Cardiac fibroblast (primary cell): ENCODE results near the gene ULK4.
"Not testable (repeated sequence)": the region's sequence is repeated elsewhere in the genome, so short reads cannot be mapped to it uniquely, and the experiment has no call there.

ENCODE experiments used
- DNase-seq, 2 donors: peaks; one replicate each; pipeline versions ENCODE4 v3.0.0 to v3.0.0-alpha.2; 2010; ENCODE audit warnings: low read depth in 2 of 2
- H3K4me3 ChIP-seq, 2 donors: replicated peaks in 1 of 2; 1 replicate in 1 of 2; 2 replicates in 1 of 2; pipeline ENCODE4 v1.5.1; 2011; ENCODE audit warnings: low read depth in 2 of 2, low read length in 2 of 2, mild to moderate bottlenecking in 2 of 2, moderate library complexity in 1 of 2
- CTCF ChIP-seq: IDR thresholded peaks from one replicate; pipeline ENCODE4 v1.5.1; 2011; ENCODE audit warnings: low read depth, mild to moderate bottlenecking, low read length, inconsistent platforms

The ULK4 gene

GRCh38 chr3:41683666-41684350 is 278.1 kb downstream of the ULK4 start:
- H3K4me3 ChIP-seq, result no peak overlapping the region
- no peak for TF ChIP-seq CTCF
- peak; percentile 34 to 42 for DNase-seq

GRCh38 chr3:41682996-41683395 is 278.9 kb downstream of the ULK4 start:
- DNase-seq, result peak; percentile 66 to 76
- no peak overlapping the region for H3K4me3 ChIP-seq
- TF ChIP-seq CTCF, result no peak

GRCh38 chr3:41682382-41682781 is 279.5 kb downstream of the ULK4 start:
- no peak for TF ChIP-seq CTCF
- no peak overlapping the region for H3K4me3 ChIP-seq
- DNase-seq, result no peak

- no peak for TF ChIP-seq CTCF
- no peak overlapping the region for H3K4me3 ChIP-seq
- DNase-seq, result peak; percentile 94 to 96
Measured at GRCh38 chr3:41681479-41681878, 280.4 kb downstream of the ULK4 start.

GRCh38 chr3:41679374-41679773 is 282.5 kb downstream of the ULK4 start:
- no peak for TF ChIP-seq CTCF
- DNase-seq, result no peak
- no peak overlapping the region for H3K4me3 ChIP-seq

GRCh38 chr3:41675102-41675501 is 286.8 kb downstream of the ULK4 start:
- not testable (repeated sequence) for H3K4me3 ChIP-seq, DNase-seq

- no peak for TF ChIP-seq CTCF
- no peak overlapping the region for H3K4me3 ChIP-seq
- no peak for DNase-seq
Measured at GRCh38 chr3:41674449-41674848, 287.5 kb downstream of the ULK4 start.
